Fibroblast of skin of scalp (primary cell): ENCODE measurements around the gene TMEM204.

ENCODE experiments used
- DNase-seq: peaks from one replicate; pipeline ENCODE4 v3.0.0-alpha.2; 2013

The TMEM204 gene

GRCh38 chr16:1523581-1524245 is 9.8 kb upstream of the TMEM204 start:
- DNase-seq = no peak

GRCh38 chr16:1524366-1524765 is 9.1 kb upstream of the TMEM204 start:
- DNase-seq = no peak

- DNase-seq = no peak
Measured at GRCh38 chr16:1525871-1526607, 7.4 kb upstream of the TMEM204 start.

- no peak for DNase-seq
Measured at GRCh38 chr16:1526608-1527555, 6.6 kb upstream of the TMEM204 start.

GRCh38 chr16:1527836-1528811 is 5.3 kb upstream of the TMEM204 start:
- peak; percentile 58 for DNase-seq

GRCh38 chr16:1528921-1529537 is 4.4 kb upstream of the TMEM204 start:
- no peak for DNase-seq

- DNase-seq = no peak
Measured at GRCh38 chr16:1530349-1530882, 3.0 kb upstream of the TMEM204 start.

- DNase-seq = peak; percentile 82
Measured at GRCh38 chr16:1530883-1531637, 2.4 kb upstream of the TMEM204 start.

- DNase-seq = no peak
Measured at GRCh38 chr16:1531638-1531910, 1.9 kb upstream of the TMEM204 start.

- no peak for DNase-seq
Measured at GRCh38 chr16:1532081-1532760, 1.2 kb upstream of the TMEM204 start.

- DNase-seq = no peak
Measured at GRCh38 chr16:1532771-1533170, 695 bp upstream of the TMEM204 start.

- DNase-seq = peak; percentile 32
Measured at GRCh38 chr16:1534021-1535020, 855 bp downstream of the TMEM204 start.

GRCh38 chr16:1535391-1536291 is 2.2 kb downstream of the TMEM204 start:
- no peak for DNase-seq

- DNase-seq = no peak
Measured at GRCh38 chr16:1536601-1537000, 3.1 kb downstream of the TMEM204 start.

GRCh38 chr16:1537138-1537577 is 3.7 kb downstream of the TMEM204 start:
- DNase-seq = no peak

- DNase-seq = no peak
Measured at GRCh38 chr16:1537763-1538289, 4.4 kb downstream of the TMEM204 start.
